Trophoblast cell (in vitro differentiated cells and primary cell): ENCODE data around the gene PALMD.

Source experiments
- DNase-seq, 2 donors: peaks; one replicate each; pipeline ENCODE4 v3.0.0-alpha.2; 2016
- H2AFZ ChIP-seq: 2 replicates; pipeline ENCODE4 v1.6.1; 2013; ENCODE audit warnings: low read length, moderate library complexity, mild to moderate bottlenecking; ENCODE audit not compliant: insufficient read depth, poor library complexity
- H2AK5ac ChIP-seq: 2 replicates; pipeline ENCODE4 v1.6.1; 2013; ENCODE audit warnings: mild to moderate bottlenecking, low read length
- H2BK120ac ChIP-seq: 2 replicates; pipeline ENCODE4 v1.6.1; 2013; ENCODE audit warnings: low read length, mild to moderate bottlenecking, moderate library complexity; ENCODE audit not compliant: insufficient read depth, poor library complexity
- H2BK12ac ChIP-seq: 2 replicates; pipeline ENCODE4 v1.6.1; 2013; ENCODE audit warnings: mild to moderate bottlenecking, low read length, moderate library complexity
- H2BK5ac ChIP-seq: 2 replicates; pipeline ENCODE4 v1.6.1; 2013; ENCODE audit warnings: low read length, low read depth, moderate library complexity, mild to moderate bottlenecking; ENCODE audit not compliant: poor library complexity
- H3K14ac ChIP-seq: 2 replicates; pipeline ENCODE4 v1.6.1; 2013; ENCODE audit warnings: mild to moderate bottlenecking, low read length
- H3K18ac ChIP-seq: 2 replicates; pipeline ENCODE4 v1.6.1; 2013; ENCODE audit warnings: mild to moderate bottlenecking, low read length
- H3K23ac ChIP-seq: 2 replicates; pipeline ENCODE4 v1.6.1; 2013; ENCODE audit warnings: low read length
- H3K27ac ChIP-seq: 2 replicates; pipeline ENCODE4 v1.5.1; 2013; ENCODE audit warnings: low read depth, mild to moderate bottlenecking, inconsistent platforms, low read length, moderate library complexity
- H3K27me3 ChIP-seq: 2 replicates; pipeline ENCODE4 v1.6.1; 2013; ENCODE audit warnings: inconsistent platforms, mild to moderate bottlenecking, low read length, moderate library complexity; ENCODE audit not compliant: insufficient read depth
- H3K36me3 ChIP-seq, 2 experiments: 1 replicate in 1 of 2; 2 replicates in 1 of 2; pipeline ENCODE4 v1.6.1; 2013; ENCODE audit warnings: low read length in 2 of 2, mild to moderate bottlenecking in 2 of 2, moderate library complexity in 1 of 2; ENCODE audit not compliant: insufficient read depth in 2 of 2, control insufficient read depth in 1 of 2
- H3K4ac ChIP-seq: 2 replicates; pipeline ENCODE4 v1.6.1; 2013; ENCODE audit warnings: low read depth, mild to moderate bottlenecking, low read length, moderate library complexity
- H3K4me1 ChIP-seq, 2 experiments: 1 replicate in 1 of 2; 2 replicates in 1 of 2; pipeline ENCODE4 v1.6.1; 2013; ENCODE audit warnings: low read length in 2 of 2, mild to moderate bottlenecking in 2 of 2, moderate library complexity in 1 of 2; ENCODE audit not compliant: insufficient read depth in 2 of 2, control insufficient read depth in 1 of 2
- H3K4me2 ChIP-seq: 2 replicates; pipeline ENCODE4 v1.6.1; 2013; ENCODE audit warnings: inconsistent platforms, mild to moderate bottlenecking, low read length, moderate library complexity
- H3K4me3 ChIP-seq: 2 replicates; pipeline ENCODE4 v1.5.1; 2013; ENCODE audit warnings: mild to moderate bottlenecking, low read depth, low read length, inconsistent platforms
- H3K79me1 ChIP-seq: one replicate; pipeline ENCODE4 v1.6.1; 2013; ENCODE audit warnings: low read length
- H3K79me2 ChIP-seq: 2 replicates; pipeline ENCODE4 v1.6.1; 2013; ENCODE audit warnings: low read length, mild to moderate bottlenecking; ENCODE audit not compliant: control insufficient read depth, insufficient read depth, poor library complexity
- H3K9ac ChIP-seq: 2 replicates; pipeline ENCODE4 v1.6.1; 2013; ENCODE audit warnings: mild to moderate bottlenecking, low read length
- H3K9me3 ChIP-seq: 2 replicates; pipeline ENCODE4 v1.6.1; 2013; ENCODE audit warnings: low read depth, mild to moderate bottlenecking, control low read depth, inconsistent platforms, low read length; ENCODE audit not compliant: insufficient read depth
- H4K12ac ChIP-seq: 2 replicates; pipeline ENCODE4 v1.6.1; 2013; ENCODE audit warnings: low read depth, mild to moderate bottlenecking, low read length, moderate library complexity
- H4K8ac ChIP-seq: 2 replicates; pipeline ENCODE4 v1.6.1; 2013; ENCODE audit warnings: low read depth, mild to moderate bottlenecking, low read length, moderate library complexity
- H4K91ac ChIP-seq: one replicate; pipeline ENCODE4 v1.6.1; 2013; ENCODE audit warnings: low read depth, mild to moderate bottlenecking, low read length, moderate library complexity
- WGBS: extraction: QIAGEN DNeasy Blood & Tissue Kit; methylation state at CpG from one replicate; pipeline ENCODE4 v1.1.7; 2013; ENCODE audit warnings: missing lambda C conversion rate; ENCODE audit not compliant: insufficient read length, insufficient coverage; ENCODE audit errors: extremely low coverage; 5-methylcytosine and 5-hydroxymethylcytosine counted together

The PALMD gene

DNA sequence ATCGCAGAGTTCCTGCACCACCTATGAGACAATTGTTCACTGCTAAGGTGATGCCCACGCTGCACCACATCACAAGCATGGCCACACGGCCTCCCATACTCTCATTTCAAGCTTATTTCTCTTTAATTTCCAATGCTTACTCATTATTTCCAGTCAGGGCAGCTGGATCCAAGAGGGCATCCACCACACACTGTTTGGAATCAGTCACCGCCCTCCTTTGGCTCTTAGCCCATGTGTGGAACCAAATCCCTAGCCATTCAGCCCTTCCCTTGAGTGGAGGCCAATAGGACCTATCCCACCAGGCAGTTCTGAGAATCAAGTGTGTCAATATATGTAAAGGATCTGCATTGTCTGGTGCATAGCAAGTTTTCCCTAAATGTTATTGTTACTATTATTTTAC, 26.3 kb upstream of the PALMD start:
- WGBS, result no CpG with 5 or more reads among the region's 4 CpGs

DNA sequence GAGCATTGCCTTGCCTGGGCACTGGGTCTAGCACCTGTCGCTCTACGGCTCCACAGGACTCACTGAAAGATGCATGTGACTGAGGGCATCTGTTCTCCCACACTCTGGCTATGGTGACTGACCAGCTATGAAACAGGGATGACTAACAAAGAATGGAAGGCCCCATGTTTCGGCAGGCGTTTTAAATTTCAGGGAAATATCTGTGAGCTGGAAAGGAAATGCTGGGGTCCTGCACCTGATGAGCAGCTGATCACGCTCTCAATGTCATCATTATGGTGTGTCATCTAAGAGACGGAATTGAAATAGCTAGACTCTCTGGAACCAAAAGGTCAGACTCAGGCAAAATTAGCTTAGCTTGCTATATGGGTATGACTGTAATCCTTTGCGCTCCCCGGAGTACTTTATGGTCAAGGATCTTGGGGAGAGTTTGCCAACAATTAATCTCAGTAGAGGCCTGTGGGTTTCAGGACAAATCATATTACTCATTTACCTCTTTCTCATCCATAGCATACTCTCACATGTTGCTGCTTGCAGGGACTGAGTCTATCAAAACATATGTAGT, 24.5 kb upstream of the PALMD start:
- no peaks in the 10 kb centered on the region for H3K79me2 ChIP-seq
- H2BK12ac ChIP-seq, result no peak overlapping the region
- no peak overlapping the region for H3K4me3 ChIP-seq
- H3K18ac ChIP-seq, result no peak overlapping the region
- H3K4ac ChIP-seq, result no peak overlapping the region
- H3K27me3 ChIP-seq, result no peaks in the 10 kb centered on the region
- no peak overlapping the region for H2BK5ac ChIP-seq
- H3K4me1 ChIP-seq, result no peaks in the 10 kb centered on the region
- no peak overlapping the region for H4K8ac ChIP-seq
- WGBS, result no CpG with 5 or more reads among the region's 8 CpGs
- no peak overlapping the region for H3K14ac ChIP-seq
- H3K27ac ChIP-seq, result no peak overlapping the region
- no peak overlapping the region for H3K9ac ChIP-seq
- no peak overlapping the region for H2AFZ ChIP-seq
- no peaks in the 10 kb centered on the region for H3K36me3 ChIP-seq
- no peaks in the 10 kb centered on the region for H3K9me3 ChIP-seq
- no peaks in the 10 kb centered on the region for H3K79me1 ChIP-seq
- H3K23ac ChIP-seq, result no peak overlapping the region
- DNase-seq, result no peak
- no peak overlapping the region for H4K91ac ChIP-seq
- no peak overlapping the region for H2BK120ac ChIP-seq
- H3K4me2 ChIP-seq, result no peak overlapping the region
- no peak overlapping the region for H2AK5ac ChIP-seq
- H4K12ac ChIP-seq, result no peak overlapping the region

More for the DNA sequence above, 26.3 kb upstream of the PALMD start:
- H3K18ac ChIP-seq, result no peak overlapping the region
- H3K23ac ChIP-seq, result no peak overlapping the region
- no peaks in the 10 kb centered on the region for H3K4me1 ChIP-seq
- H3K79me1 ChIP-seq, result no peaks in the 10 kb centered on the region
- no peak overlapping the region for H2AFZ ChIP-seq
- no peaks in the 10 kb centered on the region for H3K9me3 ChIP-seq
- no peak overlapping the region for H3K4me2 ChIP-seq
- H3K27ac ChIP-seq, result no peak overlapping the region
- no peaks in the 10 kb centered on the region for H3K79me2 ChIP-seq
- no peaks in the 10 kb centered on the region for H3K36me3 ChIP-seq
- H3K27me3 ChIP-seq, result no peaks in the 10 kb centered on the region
- H2BK5ac ChIP-seq, result no peak overlapping the region
- DNase-seq, result no peak
- no peak overlapping the region for H3K14ac ChIP-seq
- no peak overlapping the region for H4K91ac ChIP-seq
- H3K9ac ChIP-seq, result no peak overlapping the region
- H2AK5ac ChIP-seq, result no peak overlapping the region
- H4K12ac ChIP-seq, result no peak overlapping the region
- H3K4ac ChIP-seq, result no peak overlapping the region
- H2BK120ac ChIP-seq, result no peak overlapping the region
- H2BK12ac ChIP-seq, result no peak overlapping the region
- no peak overlapping the region for H4K8ac ChIP-seq
- H3K4me3 ChIP-seq, result no peak overlapping the region

DNA sequence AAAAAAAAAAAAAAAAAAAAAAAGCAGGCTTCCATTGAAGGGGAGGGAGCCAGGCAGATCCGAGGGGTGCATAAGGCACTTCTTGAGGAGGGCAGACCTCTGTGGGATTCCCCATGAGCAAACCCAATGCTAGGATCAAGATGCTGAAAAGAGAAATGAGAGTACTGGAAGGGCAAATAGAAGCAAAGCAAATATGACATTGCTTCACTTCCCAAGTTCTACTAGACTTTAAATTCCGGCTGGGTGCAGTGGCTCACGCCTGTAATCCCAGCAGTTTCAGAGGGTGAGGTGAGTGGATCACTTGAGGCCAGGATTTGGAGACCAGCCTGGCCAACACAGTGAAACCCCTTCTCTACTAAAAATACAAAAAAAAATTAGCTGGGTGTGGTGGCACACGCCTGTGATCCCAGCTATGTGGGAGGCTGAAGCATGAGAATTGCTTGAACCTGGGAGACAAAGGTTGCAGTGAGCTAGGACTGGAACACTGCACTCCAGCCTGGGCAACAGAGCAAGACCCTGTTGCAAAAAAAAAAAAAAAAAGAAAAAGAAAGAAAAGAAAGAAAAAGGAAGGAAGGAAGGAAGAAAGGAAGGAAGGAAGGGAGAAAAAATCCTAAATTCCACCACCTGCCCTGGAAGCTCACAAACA, 23.1 kb upstream of the PALMD start:
- H2BK12ac ChIP-seq, result no peak overlapping the region
- H3K79me2 ChIP-seq, result no peaks in the 10 kb centered on the region
- H3K79me1 ChIP-seq, result no peaks in the 10 kb centered on the region
- no peak overlapping the region for H3K9ac ChIP-seq
- no CpG with 5 or more reads among the region's 4 CpGs for WGBS
- H3K27me3 ChIP-seq, result no peaks in the 10 kb centered on the region
- no peak overlapping the region for H3K4me3 ChIP-seq
- no peak overlapping the region for H3K18ac ChIP-seq
- H3K23ac ChIP-seq, result no peak overlapping the region
- H3K4ac ChIP-seq, result no peak overlapping the region
- H3K9me3 ChIP-seq, result no peaks in the 10 kb centered on the region
- no peak overlapping the region for H3K14ac ChIP-seq
- H4K8ac ChIP-seq, result no peak overlapping the region
- no peak overlapping the region for H4K12ac ChIP-seq
- H3K36me3 ChIP-seq, result no peaks in the 10 kb centered on the region
- H2BK120ac ChIP-seq, result no peak overlapping the region
- H2AK5ac ChIP-seq, result no peak overlapping the region
- H2BK5ac ChIP-seq, result no peak overlapping the region
- H3K27ac ChIP-seq, result no peak overlapping the region
- H2AFZ ChIP-seq, result no peak overlapping the region
- H4K91ac ChIP-seq, result no peak overlapping the region
- H3K4me2 ChIP-seq, result no peak overlapping the region
- no peaks in the 10 kb centered on the region for H3K4me1 ChIP-seq
- no peak for DNase-seq

DNA sequence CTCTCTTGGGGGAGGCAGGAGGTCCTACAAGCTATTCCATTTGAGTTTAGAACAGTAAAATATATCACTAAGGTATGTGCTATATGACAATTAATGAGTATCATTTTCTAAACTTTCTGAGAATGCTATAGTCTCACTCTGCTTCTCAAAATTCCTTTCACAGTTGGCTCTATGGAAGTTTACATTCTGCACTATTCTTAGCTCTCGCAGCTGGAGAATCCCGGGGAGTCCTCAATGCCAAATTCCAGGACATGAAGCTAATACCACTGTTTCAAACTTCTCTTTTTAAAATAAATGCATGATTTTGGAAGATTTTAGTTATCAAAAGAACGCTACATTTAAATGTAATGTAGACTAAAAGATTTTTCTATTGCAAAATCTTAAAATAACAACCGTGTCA, 22.4 kb upstream of the PALMD start:
- no peak overlapping the region for H2BK120ac ChIP-seq
- H3K36me3 ChIP-seq, result no peaks in the 10 kb centered on the region
- WGBS, result no CpG with 5 or more reads among the region's 4 CpGs
- no peak overlapping the region for H3K23ac ChIP-seq
- DNase-seq, result no peak
- no peak overlapping the region for H2AK5ac ChIP-seq
- no peak overlapping the region for H4K91ac ChIP-seq
- H3K9me3 ChIP-seq, result no peaks in the 10 kb centered on the region
- no peak overlapping the region for H3K4ac ChIP-seq
- H2BK12ac ChIP-seq, result no peak overlapping the region
- H3K9ac ChIP-seq, result no peak overlapping the region
- no peaks in the 10 kb centered on the region for H3K79me2 ChIP-seq
- no peak overlapping the region for H2BK5ac ChIP-seq
- no peak overlapping the region for H2AFZ ChIP-seq
- no peak overlapping the region for H3K14ac ChIP-seq
- no peaks in the 10 kb centered on the region for H3K4me1 ChIP-seq
- H4K8ac ChIP-seq, result no peak overlapping the region
- H3K27ac ChIP-seq, result no peak overlapping the region
- H3K4me2 ChIP-seq, result no peak overlapping the region
- H3K18ac ChIP-seq, result no peak overlapping the region
- H3K27me3 ChIP-seq, result no peaks in the 10 kb centered on the region
- H4K12ac ChIP-seq, result no peak overlapping the region
- H3K79me1 ChIP-seq, result no peaks in the 10 kb centered on the region
- H3K4me3 ChIP-seq, result no peak overlapping the region
